Neural cell (in vitro differentiated cells): Measurements from ENCODE around the gene GPC3. TPM values are rescaled to one million over a fixed set of nuclear protein-coding genes. Genes with fewer than 3 reads are reported as not detected.

Experiments
- H2AFZ ChIP-seq: fragments of 200-600, 300-800 bp; sonication (generic), shearing (Covaris generic); 2 replicates; pipeline ENCODE4 v1.6.0; 2014; ENCODE audit warnings: low read depth, mild to moderate bottlenecking, antibody characterized with exemption, low read length, moderate library complexity
- H3F3A ChIP-seq: fragments of 200-600 bp; shearing (Covaris generic); 2 replicates; pipeline ENCODE4 v1.6.1; 2016; ENCODE audit warnings: mild to moderate bottlenecking, moderate library complexity, mixed read lengths, antibody characterized with exemption, low read length; ENCODE audit not compliant: insufficient read depth, poor library complexity, severe bottlenecking
- H3K27ac ChIP-seq: fragments of 200-600, 300-800 bp; sonication (generic), shearing (Covaris generic); 2 replicates; pipeline ENCODE4 v1.5.1; 2014; ENCODE audit warnings: mild to moderate bottlenecking, low read length, moderate library complexity
- H3K27me3 ChIP-seq: fragments of 300-800, 200-600 bp; sonication (generic), shearing (Covaris generic); 2 replicates; pipeline ENCODE4 v1.6.0; 2014; ENCODE audit warnings: mild to moderate bottlenecking, low read depth, low read length, moderate library complexity; ENCODE audit not compliant: insufficient read depth
- H3K36me3 ChIP-seq: fragments of 300-800, 200-600 bp; sonication (generic), shearing (Covaris generic); 2 replicates; pipeline ENCODE4 v1.5.1; 2014; ENCODE audit warnings: mild to moderate bottlenecking, antibody characterized with exemption, low read length, moderate library complexity; ENCODE audit not compliant: insufficient read depth
- H3K4me2 ChIP-seq: fragments of 300-800, 200-600 bp; sonication (generic), shearing (Covaris generic); 2 replicates; pipeline ENCODE4 v1.6.0; 2014; ENCODE audit warnings: mild to moderate bottlenecking, low read length
- H3K4me3 ChIP-seq: fragments of 300-800, 200-600 bp; sonication (generic), shearing (Covaris generic); 2 replicates; pipeline ENCODE4 v1.5.1; 2014; ENCODE audit warnings: mild to moderate bottlenecking, low read length, moderate library complexity
- H3K79me2 ChIP-seq: fragments of 200-600 bp; shearing (Covaris generic); replicated peaks from 2 replicates; pipeline ENCODE4 v1.6.0; 2014; ENCODE audit warnings: mild to moderate bottlenecking, low read length, moderate library complexity; ENCODE audit not compliant: insufficient read depth
- H3K9ac ChIP-seq: fragments of 300-800, 200-600 bp; sonication (generic), shearing (Covaris generic); 2 replicates; pipeline ENCODE4 v1.6.1; 2016; ENCODE audit warnings: mild to moderate bottlenecking, low read length, mixed read lengths
- H3K9me2 ChIP-seq: fragments of 200-600 bp; shearing (Covaris generic); 2 replicates; pipeline ENCODE4 v1.6.1; 2016; ENCODE audit warnings: mild to moderate bottlenecking, low read length, mixed read lengths; ENCODE audit not compliant: insufficient read depth
- H3K9me3 ChIP-seq: fragments of 200-600, 300-800 bp; sonication (generic), shearing (Covaris generic); 2 replicates; pipeline ENCODE4 v1.6.1; 2016; ENCODE audit warnings: mild to moderate bottlenecking, mixed run types, low read length, moderate library complexity, mixed read lengths
- H4K20me1 ChIP-seq: fragments of 200-600 bp; shearing (Covaris generic); 2 replicates; pipeline ENCODE4 v1.6.1; 2016; ENCODE audit warnings: mild to moderate bottlenecking, mixed run types; ENCODE audit not compliant: insufficient read depth
- EP300 ChIP-seq: fragments of 450-650 bp; conservative IDR thresholded peaks from 2 replicates; pipeline ENCODE4 v1.6.1; 2014; ENCODE audit warnings: antibody characterized with exemption, mild to moderate bottlenecking, moderate library complexity; ENCODE audit not compliant: poor library complexity, severe bottlenecking
- EZH2 ChIP-seq: fragments of 200-600, 300-800 bp; shearing (Covaris generic), sonication (generic); IDR thresholded peaks from 2 replicates; pipeline ENCODE4 v1.6.1; 2014; ENCODE audit warnings: antibody characterized with exemption, low read length, borderline replicate concordance, mild to moderate bottlenecking; ENCODE audit not compliant: insufficient read depth, poor library complexity, severe bottlenecking
- MXI1 ChIP-seq: fragments of 450-650 bp; conservative IDR thresholded peaks from 2 replicates; pipeline ENCODE4 v1.6.1; 2014; ENCODE audit warnings: antibody characterized with exemption, mild to moderate bottlenecking; ENCODE audit not compliant: poor library complexity, severe bottlenecking
- POLR2AphosphoS5 ChIP-seq: IDR thresholded peaks from 2 replicates; pipeline ENCODE4 v1.6.1; 2012
- RAD21 ChIP-seq: fragments of 450-650 bp; conservative IDR thresholded peaks from 2 replicates; pipeline ENCODE4 v1.6.1; 2014; ENCODE audit warnings: antibody characterized with exemption, mild to moderate bottlenecking, moderate library complexity
- SMC3 ChIP-seq: fragments of 450-650 bp; conservative IDR thresholded peaks from 2 replicates; pipeline ENCODE4 v1.6.1; 2014; ENCODE audit warnings: antibody characterized with exemption, mild to moderate bottlenecking, moderate library complexity; ENCODE audit not compliant: poor library complexity
- TAF1 ChIP-seq: IDR thresholded peaks from 2 replicates; pipeline ENCODE4 v1.6.1; 2012; ENCODE audit warnings: low read depth
- polyA plus RNA-seq: library from polyadenylated mRNA; depleted of rRNA; stranded (reverse); fragments of >200 nt; gene quantifications from 2 replicates; pipeline ENCODE4 v1.2.3, GENCODE V29; 2014
- TF ChIP-seq, protein P1 (sequence below): fragments of 450-650 bp; IDR thresholded peaks from 2 replicates; pipeline ENCODE4 v1.5.1; 2014; ENCODE audit warnings: antibody characterized with exemption, mild to moderate bottlenecking, moderate library complexity; ENCODE audit not compliant: poor library complexity, severe bottlenecking
- TF ChIP-seq, protein P2 (sequence below): IDR thresholded peaks from 2 replicates; pipeline ENCODE4 v1.6.1; 2012; ENCODE audit warnings: borderline replicate concordance

The GPC3 gene
- polyA plus RNA-seq, 1 donor from 2014 or later, result 2.1 TPM

DNA sequence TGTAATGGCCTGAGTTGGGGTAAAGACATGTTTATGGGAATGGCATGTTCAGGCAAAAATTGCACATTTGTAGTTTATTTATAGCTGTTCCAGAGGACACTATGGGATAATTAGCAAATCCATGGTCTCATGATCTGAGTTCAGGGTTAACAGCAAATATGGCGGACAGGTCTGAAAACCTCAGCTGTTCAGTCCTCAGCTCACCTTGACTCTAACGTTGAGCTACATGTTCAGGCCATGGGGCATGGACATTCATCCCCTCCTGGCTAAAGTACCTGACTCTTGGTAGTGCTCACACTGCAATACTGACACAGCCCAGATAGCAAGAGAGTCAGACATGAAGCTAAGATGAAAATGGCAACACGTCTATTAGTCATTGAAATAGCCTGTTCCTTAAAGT, 408.5 kb downstream of the GPC3 start:
- no peaks in the 10 kb centered on the region for H3K9me2 ChIP-seq
- no peak overlapping the region for H3K4me2 ChIP-seq
- H3K4me3 ChIP-seq, result no peak overlapping the region
- H3K27ac ChIP-seq, result no peak overlapping the region
- TF ChIP-seq, protein P1, sequence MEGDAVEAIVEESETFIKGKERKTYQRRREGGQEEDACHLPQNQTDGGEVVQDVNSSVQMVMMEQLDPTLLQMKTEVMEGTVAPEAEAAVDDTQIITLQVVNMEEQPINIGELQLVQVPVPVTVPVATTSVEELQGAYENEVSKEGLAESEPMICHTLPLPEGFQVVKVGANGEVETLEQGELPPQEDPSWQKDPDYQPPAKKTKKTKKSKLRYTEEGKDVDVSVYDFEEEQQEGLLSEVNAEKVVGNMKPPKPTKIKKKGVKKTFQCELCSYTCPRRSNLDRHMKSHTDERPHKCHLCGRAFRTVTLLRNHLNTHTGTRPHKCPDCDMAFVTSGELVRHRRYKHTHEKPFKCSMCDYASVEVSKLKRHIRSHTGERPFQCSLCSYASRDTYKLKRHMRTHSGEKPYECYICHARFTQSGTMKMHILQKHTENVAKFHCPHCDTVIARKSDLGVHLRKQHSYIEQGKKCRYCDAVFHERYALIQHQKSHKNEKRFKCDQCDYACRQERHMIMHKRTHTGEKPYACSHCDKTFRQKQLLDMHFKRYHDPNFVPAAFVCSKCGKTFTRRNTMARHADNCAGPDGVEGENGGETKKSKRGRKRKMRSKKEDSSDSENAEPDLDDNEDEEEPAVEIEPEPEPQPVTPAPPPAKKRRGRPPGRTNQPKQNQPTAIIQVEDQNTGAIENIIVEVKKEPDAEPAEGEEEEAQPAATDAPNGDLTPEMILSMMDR, result no peak
- TF ChIP-seq EP300, result no peak
- TF ChIP-seq POLR2AphosphoS5, result no peak
- no peak for TF ChIP-seq TAF1
- no peak for TF ChIP-seq MXI1
- TF ChIP-seq EZH2, result no peak
- no peak for TF ChIP-seq RAD21
- TF ChIP-seq SMC3, result no peak
- TF ChIP-seq, protein P2, sequence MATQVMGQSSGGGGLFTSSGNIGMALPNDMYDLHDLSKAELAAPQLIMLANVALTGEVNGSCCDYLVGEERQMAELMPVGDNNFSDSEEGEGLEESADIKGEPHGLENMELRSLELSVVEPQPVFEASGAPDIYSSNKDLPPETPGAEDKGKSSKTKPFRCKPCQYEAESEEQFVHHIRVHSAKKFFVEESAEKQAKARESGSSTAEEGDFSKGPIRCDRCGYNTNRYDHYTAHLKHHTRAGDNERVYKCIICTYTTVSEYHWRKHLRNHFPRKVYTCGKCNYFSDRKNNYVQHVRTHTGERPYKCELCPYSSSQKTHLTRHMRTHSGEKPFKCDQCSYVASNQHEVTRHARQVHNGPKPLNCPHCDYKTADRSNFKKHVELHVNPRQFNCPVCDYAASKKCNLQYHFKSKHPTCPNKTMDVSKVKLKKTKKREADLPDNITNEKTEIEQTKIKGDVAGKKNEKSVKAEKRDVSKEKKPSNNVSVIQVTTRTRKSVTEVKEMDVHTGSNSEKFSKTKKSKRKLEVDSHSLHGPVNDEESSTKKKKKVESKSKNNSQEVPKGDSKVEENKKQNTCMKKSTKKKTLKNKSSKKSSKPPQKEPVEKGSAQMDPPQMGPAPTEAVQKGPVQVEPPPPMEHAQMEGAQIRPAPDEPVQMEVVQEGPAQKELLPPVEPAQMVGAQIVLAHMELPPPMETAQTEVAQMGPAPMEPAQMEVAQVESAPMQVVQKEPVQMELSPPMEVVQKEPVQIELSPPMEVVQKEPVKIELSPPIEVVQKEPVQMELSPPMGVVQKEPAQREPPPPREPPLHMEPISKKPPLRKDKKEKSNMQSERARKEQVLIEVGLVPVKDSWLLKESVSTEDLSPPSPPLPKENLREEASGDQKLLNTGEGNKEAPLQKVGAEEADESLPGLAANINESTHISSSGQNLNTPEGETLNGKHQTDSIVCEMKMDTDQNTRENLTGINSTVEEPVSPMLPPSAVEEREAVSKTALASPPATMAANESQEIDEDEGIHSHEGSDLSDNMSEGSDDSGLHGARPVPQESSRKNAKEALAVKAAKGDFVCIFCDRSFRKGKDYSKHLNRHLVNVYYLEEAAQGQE, result no peak
- H3F3A ChIP-seq, result no peaks in the 10 kb centered on the region
- H3K79me2 ChIP-seq, result no peaks in the 10 kb centered on the region
- H3K27me3 ChIP-seq, result no peaks in the 10 kb centered on the region
- no peaks in the 10 kb centered on the region for H3K36me3 ChIP-seq
- H3K9ac ChIP-seq, result no peak overlapping the region
- no peak overlapping the region for H2AFZ ChIP-seq
- no peaks in the 10 kb centered on the region for H4K20me1 ChIP-seq
- no peaks in the 10 kb centered on the region for H3K9me3 ChIP-seq

DNA sequence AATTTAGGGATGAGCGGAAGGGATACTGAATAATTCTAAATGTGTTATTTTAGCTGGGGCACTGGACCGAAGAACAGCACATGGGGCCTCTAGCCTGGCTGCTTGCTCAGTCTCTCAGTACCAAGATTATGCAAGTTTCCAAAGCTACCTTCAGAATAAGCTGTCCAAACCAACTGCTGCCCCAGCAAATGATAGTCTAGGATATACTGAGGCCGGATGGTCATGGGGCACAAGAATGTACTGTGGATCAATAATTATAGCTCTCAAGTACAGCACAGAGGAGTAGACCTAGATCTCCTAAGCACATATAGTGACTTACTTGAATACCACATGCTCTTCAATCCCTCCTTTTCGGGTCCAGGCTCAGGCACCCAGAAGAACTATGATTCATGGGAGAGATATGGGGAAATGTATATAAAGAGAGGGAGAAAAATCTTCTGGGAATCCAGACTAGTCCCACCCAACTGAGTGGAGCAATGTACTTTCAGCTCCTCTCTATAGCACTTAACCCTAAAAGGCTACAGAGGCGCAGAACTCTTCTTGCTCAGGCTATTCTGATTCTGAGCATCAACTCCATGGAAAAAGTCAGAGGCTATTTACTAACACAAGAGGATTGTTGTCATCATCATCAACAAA, 409.8 kb downstream of the GPC3 start:
- no peak overlapping the region for H2AFZ ChIP-seq
- no peaks in the 10 kb centered on the region for H3K36me3 ChIP-seq
- no peaks in the 10 kb centered on the region for H3F3A ChIP-seq
- H3K27ac ChIP-seq, result no peak overlapping the region
- H3K9ac ChIP-seq, result no peak overlapping the region
- no peak overlapping the region for H3K4me2 ChIP-seq
- no peaks in the 10 kb centered on the region for H4K20me1 ChIP-seq
- no peaks in the 10 kb centered on the region for H3K9me3 ChIP-seq
- no peaks in the 10 kb centered on the region for H3K79me2 ChIP-seq
- TF ChIP-seq, protein P1, result no peak
- TF ChIP-seq EP300 (no peak), TAF1 (no peak), SMC3 (no peak), POLR2AphosphoS5 (no peak), RAD21 (no peak), EZH2 (no peak), MXI1 (no peak)
- TF ChIP-seq, protein P2, result no peak
- no peaks in the 10 kb centered on the region for H3K9me2 ChIP-seq
- H3K4me3 ChIP-seq, result no peak overlapping the region
- H3K27me3 ChIP-seq, result no peaks in the 10 kb centered on the region
